ENCODE measurements around the gene BRD3OS. TPM values are rescaled to one million over a fixed set of nuclear protein-coding genes. Genes with fewer than 3 reads are reported as not detected.

Gene BRD3OS
- total and polyA plus RNA-seq, 2 of the 13 experiments (the other 11 are each of a cell fraction or from before 2014, with no cell fraction given), result 4.9 to 5.7 TPM

DNA sequence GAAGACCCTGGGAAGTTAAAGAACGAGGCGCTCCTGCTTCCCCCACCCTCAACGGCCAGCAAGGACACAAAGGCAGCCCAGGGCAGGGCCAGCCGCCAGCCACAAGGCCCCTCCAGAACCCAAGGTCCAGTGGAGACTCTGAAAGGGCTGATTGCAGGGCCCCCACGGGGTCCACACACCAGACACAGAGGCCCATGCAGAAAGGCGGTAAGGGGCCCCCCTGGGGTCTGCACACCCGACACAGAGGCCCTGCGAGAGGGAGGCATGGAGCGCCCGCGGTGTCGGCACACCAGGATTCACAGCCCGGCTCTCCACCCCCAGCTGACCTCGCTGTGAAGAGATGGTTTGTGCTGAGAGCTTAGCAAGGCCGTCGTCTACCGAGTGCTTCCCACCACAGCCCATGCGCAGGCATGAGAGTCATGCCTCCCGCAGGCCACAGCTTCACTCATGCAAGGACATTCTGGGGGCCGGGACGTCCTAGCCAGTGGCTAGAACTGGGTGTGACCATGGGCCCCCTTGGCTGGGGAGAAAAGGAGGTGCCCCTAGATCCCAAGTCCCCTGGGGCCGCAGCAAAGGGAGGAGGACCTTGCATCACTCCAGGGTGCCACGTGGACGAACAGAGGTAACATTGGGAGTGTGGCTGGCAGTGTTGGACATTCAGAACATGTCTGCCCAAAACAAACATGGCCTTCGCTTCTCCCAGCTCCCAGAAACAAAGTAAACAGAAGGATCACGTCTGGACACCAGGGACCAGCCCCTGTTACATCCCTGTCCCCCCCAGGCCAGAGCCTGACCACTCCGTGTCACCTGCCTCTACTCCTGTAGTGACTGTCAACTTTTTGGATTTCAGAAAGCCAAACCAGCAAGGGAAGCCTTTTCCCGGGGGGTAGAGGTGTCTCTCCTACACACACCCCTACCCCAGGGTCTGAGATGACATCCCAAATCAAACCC, 32.7 kb downstream of the BRD3OS start (continued):
- TF ChIP-seq YEATS4 (CRISPR knock-in tag; IDR thresholded peaks at IDR 0.05; ENCODE audit: borderline replicate concordance) (peak; percentile 98), SMARCE1 (IDR thresholded peaks at IDR 0.05; ENCODE audit: borderline replicate concordance) (no peak), AGO2 (optimal IDR thresholded peaks at IDR 0.05; ENCODE audit: low read depth, low read length) (peak; percentile 83), SAP130 (CRISPR knock-in tag; IDR thresholded peaks at IDR 0.05; ENCODE audit: low read depth) (peak; percentile 95), TBP (CRISPR knock-in tag; IDR thresholded peaks at IDR 0.05) (no peak), GATAD1 (CRISPR knock-in tag; IDR thresholded peaks at IDR 0.05) (peak; percentile 51), ZNF20 (CRISPR knock-in tag; IDR thresholded peaks at IDR 0.05) (no peak), HNRNPH1 (optimal IDR thresholded peaks at IDR 0.05; ENCODE audit: low read depth, low read length) (no peak), CENPBD1 (CRISPR knock-in tag; IDR thresholded peaks at IDR 0.05; ENCODE audit: borderline replicate concordance, low read depth) (no peak), DBP (CRISPR knock-in tag; IDR thresholded peaks at IDR 0.05; ENCODE audit: not compliant biosample characterization) (no peak), DMAP1 (CRISPR knock-in tag; IDR thresholded peaks at IDR 0.05) (peak; percentile 93), ZNF761 (CRISPR knock-in tag; conservative IDR thresholded peaks at IDR 0.05) (no peak), CREBL2 (CRISPR knock-in tag; IDR thresholded peaks at IDR 0.05; ENCODE audit: borderline replicate concordance) (no peak), MED13 (CRISPR knock-in tag; IDR thresholded peaks at IDR 0.05) (no peak), EP300 (IDR thresholded peaks at IDR 0.05; ENCODE audit: low read depth in 2 of 2, low read length in 2 of 2) (peak in 1 of 2 experiments; percentile 47; a peak in 2 of 4 replicates), EP300 (CRISPR knock-in tag; IDR thresholded peaks at IDR 0.05; ENCODE audit: borderline replicate concordance) (no peak), SP1 (IDR thresholded peaks at IDR 0.05) (no peak), SP1 (CRISPR knock-in tag; IDR thresholded peaks at IDR 0.05) (no peak), ZBTB7B (CRISPR knock-in tag; IDR thresholded peaks at IDR 0.05) (no peak; the same call in 1 of the 2 replicates)
- TF ChIP-seq, protein P1, sequence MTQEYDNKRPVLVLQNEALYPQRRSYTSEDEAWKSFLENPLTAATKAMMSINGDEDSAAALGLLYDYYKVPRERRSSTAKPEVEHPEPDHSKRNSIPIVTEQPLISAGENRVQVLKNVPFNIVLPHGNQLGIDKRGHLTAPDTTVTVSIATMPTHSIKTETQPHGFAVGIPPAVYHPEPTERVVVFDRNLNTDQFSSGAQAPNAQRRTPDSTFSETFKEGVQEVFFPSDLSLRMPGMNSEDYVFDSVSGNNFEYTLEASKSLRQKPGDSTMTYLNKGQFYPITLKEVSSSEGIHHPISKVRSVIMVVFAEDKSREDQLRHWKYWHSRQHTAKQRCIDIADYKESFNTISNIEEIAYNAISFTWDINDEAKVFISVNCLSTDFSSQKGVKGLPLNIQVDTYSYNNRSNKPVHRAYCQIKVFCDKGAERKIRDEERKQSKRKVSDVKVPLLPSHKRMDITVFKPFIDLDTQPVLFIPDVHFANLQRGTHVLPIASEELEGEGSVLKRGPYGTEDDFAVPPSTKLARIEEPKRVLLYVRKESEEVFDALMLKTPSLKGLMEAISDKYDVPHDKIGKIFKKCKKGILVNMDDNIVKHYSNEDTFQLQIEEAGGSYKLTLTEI (CRISPR knock-in tag; conservative IDR thresholded peaks at IDR 0.05), result no peak
- TF ChIP-seq, protein P2, sequence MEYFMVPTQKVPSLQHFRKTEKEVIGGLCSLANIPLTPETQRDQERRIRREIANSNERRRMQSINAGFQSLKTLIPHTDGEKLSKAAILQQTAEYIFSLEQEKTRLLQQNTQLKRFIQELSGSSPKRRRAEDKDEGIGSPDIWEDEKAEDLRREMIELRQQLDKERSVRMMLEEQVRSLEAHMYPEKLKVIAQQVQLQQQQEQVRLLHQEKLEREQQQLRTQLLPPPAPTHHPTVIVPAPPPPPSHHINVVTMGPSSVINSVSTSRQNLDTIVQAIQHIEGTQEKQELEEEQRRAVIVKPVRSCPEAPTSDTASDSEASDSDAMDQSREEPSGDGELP (IDR thresholded peaks at IDR 0.05; ENCODE audit: borderline replicate concordance, low read depth), result peak; percentile 59; the same call in 1 of the 2 replicates
- TF ChIP-seq, protein P3, sequence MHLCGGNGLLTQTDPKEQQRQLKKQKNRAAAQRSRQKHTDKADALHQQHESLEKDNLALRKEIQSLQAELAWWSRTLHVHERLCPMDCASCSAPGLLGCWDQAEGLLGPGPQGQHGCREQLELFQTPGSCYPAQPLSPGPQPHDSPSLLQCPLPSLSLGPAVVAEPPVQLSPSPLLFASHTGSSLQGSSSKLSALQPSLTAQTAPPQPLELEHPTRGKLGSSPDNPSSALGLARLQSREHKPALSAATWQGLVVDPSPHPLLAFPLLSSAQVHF (CRISPR knock-in tag; IDR thresholded peaks at IDR 0.05), result no peak
